Hepatocyte (in vitro differentiated cells): Measurements from ENCODE around the gene ELK3. TPM values are rescaled to one million over a fixed set of nuclear protein-coding genes. Genes with fewer than 3 reads are reported as not detected.
A peak's percentile ranks its signal among the peaks of the same experiment; 100 is the strongest.

Experiments used
- DNase-seq: peaks from one replicate; pipeline ENCODE4 v3.0.0-alpha.2; 2016; ENCODE audit warnings: low spot score
- H2AFZ ChIP-seq: fragments of 200-600 bp; sonication (generic); 2 replicates; pipeline ENCODE4 v1.6.0; 2016; ENCODE audit warnings: antibody characterized with exemption, mild to moderate bottlenecking
- H3K27ac ChIP-seq: fragments of 200-600 bp; sonication (generic); 2 replicates; pipeline ENCODE4 v1.5.1; 2016; ENCODE audit warnings: mild to moderate bottlenecking
- H3K27me3 ChIP-seq: fragments of 200-600 bp; sonication (generic); 2 replicates; pipeline ENCODE4 v1.6.1; 2016
- H3K36me3 ChIP-seq: fragments of 200-600 bp; sonication (generic); replicated peaks from 2 replicates; pipeline ENCODE4 v1.5.1; 2016; ENCODE audit warnings: low read depth; ENCODE audit not compliant: insufficient read depth
- H3K4me1 ChIP-seq: fragments of 200-600 bp; sonication (generic); 2 replicates; pipeline ENCODE4 v1.5.1; 2016; ENCODE audit warnings: mild to moderate bottlenecking, moderate library complexity; ENCODE audit not compliant: insufficient read depth
- H3K4me2 ChIP-seq: fragments of 200-600 bp; sonication (generic); 2 replicates; pipeline ENCODE4 v1.6.0; 2016
- H3K4me3 ChIP-seq: fragments of 200-600 bp; sonication (generic); 2 replicates; pipeline ENCODE4 v1.5.1; 2016; ENCODE audit warnings: mild to moderate bottlenecking
- H3K79me2 ChIP-seq: fragments of 200-600 bp; sonication (generic); 2 replicates; pipeline ENCODE4 v1.6.0; 2017; ENCODE audit warnings: mild to moderate bottlenecking
- H3K9me2 ChIP-seq: fragments of 200-600 bp; sonication (generic); replicated peaks from 2 replicates; pipeline ENCODE4 v1.6.0; 2017; ENCODE audit warnings: mild to moderate bottlenecking; ENCODE audit not compliant: insufficient read depth
- H3K9me3 ChIP-seq: fragments of 200-600 bp; sonication (generic); 2 replicates; pipeline ENCODE4 v1.5.1; 2016; ENCODE audit warnings: low read depth, mild to moderate bottlenecking
- H4K20me1 ChIP-seq: fragments of 200-600 bp; sonication (generic); 2 replicates; pipeline ENCODE4 v1.6.0; 2016; ENCODE audit warnings: mild to moderate bottlenecking; ENCODE audit not compliant: insufficient read depth, poor library complexity, severe bottlenecking
- CTCF ChIP-seq: fragments of 200-600 bp; sonication (generic); IDR thresholded peaks from 2 replicates; pipeline ENCODE4 v1.5.1; 2016; ENCODE audit warnings: antibody characterized with exemption, mild to moderate bottlenecking; ENCODE audit not compliant: poor library complexity
- EZH2 ChIP-seq: fragments of 200-600 bp; sonication (generic); IDR thresholded peaks from 2 replicates; pipeline ENCODE4 v1.6.1; 2016; ENCODE audit warnings: antibody characterized with exemption, mild to moderate bottlenecking, borderline replicate concordance
- EZH2phosphoT487 ChIP-seq: fragments of 200-600 bp; sonication (generic); IDR thresholded peaks from one replicate; pipeline ENCODE4 v1.6.1; 2018; ENCODE audit warnings: antibody characterized with exemption, mild to moderate bottlenecking, low read depth, moderate library complexity; ENCODE audit not compliant: unreplicated experiment, severe bottlenecking
- WGBS: methylation state at CpG from one replicate; pipeline ENCODE4 v1.1.6; 2016; ENCODE audit warnings: low lambda C conversion rate; ENCODE audit errors: missing lambda C conversion rate; 5-methylcytosine and 5-hydroxymethylcytosine counted together
- polyA plus RNA-seq: library from polyadenylated mRNA; unstranded; fragments of >200 nt; fragmentation: Nextera tagmentation; extraction: Ambion mirVana; gene quantifications from 2 replicates; pipeline ENCODE4 v1.2.1, GENCODE V29; 2016
- total RNA-seq: library from RNA; depleted of rRNA; stranded (reverse); fragments of >200 nt; gene quantifications from 2 replicates; pipeline ENCODE4 v1.2.3, GENCODE V29; 2014

The ELK3 gene
- total and polyA plus RNA-seq, 2 experiments from 2014 or later: 12.1 to 12.9 TPM

- Histone ChIP-seq H3K9me2 (no peaks in the 10 kb centered on the region), H2AFZ (peak overlapping the region; percentile 93), H3K27ac (peak overlapping the region; percentile 76), H3K27me3 (no peaks in the 10 kb centered on the region), H4K20me1 (no peaks in the 10 kb centered on the region), H3K4me2 (peak overlapping the region; percentile 97), H3K79me2 (peaks cover 22% of the 10 kb centered on the region), H3K4me3 (peak overlapping the region; percentile 85), H3K9me3 (no peaks in the 10 kb centered on the region), H3K4me1 (peaks cover 7% of the 10 kb centered on the region), H3K36me3 (no peaks in the 10 kb centered on the region)
- DNase-seq: no peak
- TF ChIP-seq EZH2phosphoT487: no peak
- no peak for TF ChIP-seq CTCF
- TF ChIP-seq EZH2: no peak
- WGBS: 0% methylated on average over 7 of the region's 24 CpGs
These were observed 358 bp downstream of the ELK3 start for GRCh38 chr12:96194576-96194889.

GRCh38 chr12:96194971-96195844 is 1.0 kb downstream of the ELK3 start:
- Histone ChIP-seq H3K4me2 (peak overlapping the region; percentile 98), H4K20me1 (no peaks in the 10 kb centered on the region), H2AFZ (peak overlapping the region; percentile 83), H3K4me1 (peaks cover 7% of the 10 kb centered on the region), H3K36me3 (no peaks in the 10 kb centered on the region), H3K9me3 (no peaks in the 10 kb centered on the region), H3K4me3 (peak overlapping the region; percentile 88), H3K79me2 (peaks cover 26% of the 10 kb centered on the region), H3K27ac (peak overlapping the region; percentile 92), H3K27me3 (no peaks in the 10 kb centered on the region), H3K9me2 (no peaks in the 10 kb centered on the region)
- DNase-seq: peak; percentile 76
- TF ChIP-seq CTCF (no peak), EZH2phosphoT487 (no peak), EZH2 (no peak)
- 1% methylated on average over 31 of the region's 44 CpGs for WGBS

- Histone ChIP-seq H4K20me1 (no peaks in the 10 kb centered on the region), H3K36me3 (no peaks in the 10 kb centered on the region), H3K27ac (peak overlapping the region; percentile 92), H3K4me1 (peaks cover 7% of the 10 kb centered on the region), H3K9me3 (no peaks in the 10 kb centered on the region), H3K9me2 (no peaks in the 10 kb centered on the region), H3K79me2 (peaks cover 29% of the 10 kb centered on the region), H3K27me3 (no peaks in the 10 kb centered on the region), H3K4me2 (peak overlapping the region; percentile 98), H3K4me3 (peak overlapping the region; percentile 6), H2AFZ (peak overlapping the region; percentile 83)
- TF ChIP-seq CTCF (no peak), EZH2phosphoT487 (no peak), EZH2 (no peak)
- whole genome bisulfite sequencing: 3% methylated on average over 13 of the region's 14 CpGs
- DNase-seq: peak; percentile 63
These were observed 1.8 kb downstream of the ELK3 start for GRCh38 chr12:96195845-96196451.
